NCI-H2196 (cell line): ENCODE data around the gene SNX21.
"Not testable (repeated sequence)": the region's sequence is repeated elsewhere in the genome, so short reads cannot be mapped to it uniquely, and the experiment has no call there.

ENCODE experiments used
- DNase-seq: peaks from one replicate; lab custom pipeline; 2025; ENCODE audit not compliant: unreplicated experiment; lab: John Stamatoyannopoulos, UW

Gene SNX21

GRCh38 chr20:45822857-45823256 is 10.7 kb upstream of the SNX21 start:
- no peak for DNase-seq

GRCh38 chr20:45823949-45824835 is 9.4 kb upstream of the SNX21 start:
- no peak for DNase-seq

- DNase-seq: no peak
Measured at GRCh38 chr20:45826381-45827019, 7.1 kb upstream of the SNX21 start.

- DNase-seq: no peak
Measured at GRCh38 chr20:45827030-45827652, 6.5 kb upstream of the SNX21 start, which contains the start of gene TNNC2. Gene TNNC2 (minus strand): TSS chr20:45827312. CDS start chr20:45827248, 64 bp downstream.

- no peak for DNase-seq
Measured at GRCh38 chr20:45827712-45828111, 5.9 kb upstream of the SNX21 start.

GRCh38 chr20:45828589-45828988 is 5.0 kb upstream of the SNX21 start:
- no peak for DNase-seq

GRCh38 chr20:45829673-45830106 is 3.9 kb upstream of the SNX21 start:
- not testable (repeated sequence) for DNase-seq

GRCh38 chr20:45832619-45833018 is 980 bp upstream of the SNX21 start:
- DNase-seq: no peak

GRCh38 chr20:45833883-45834796 is 541 bp downstream of the SNX21 start:
- peak; percentile 55 for DNase-seq

- no peak for DNase-seq
Measured at GRCh38 chr20:45834797-45835161, 1.2 kb downstream of the SNX21 start.

GRCh38 chr20:45835329-45835765 is 1.7 kb downstream of the SNX21 start:
- DNase-seq: no peak

GRCh38 chr20:45835825-45836224 is 2.2 kb downstream of the SNX21 start:
- no peak for DNase-seq

GRCh38 chr20:45836841-45837240 is 3.2 kb downstream of the SNX21 start:
- no peak for DNase-seq

- no peak for DNase-seq
Measured at GRCh38 chr20:45840700-45841198, 7.2 kb downstream of the SNX21 start.

GRCh38 chr20:45841407-45842129 is 8.0 kb downstream of the SNX21 start:
- DNase-seq: no peak

GRCh38 chr20:45842169-45842812 is 8.7 kb downstream of the SNX21 start:
- no peak for DNase-seq

- no peak for DNase-seq
Measured at GRCh38 chr20:45843506-45843905, 9.9 kb downstream of the SNX21 start.

GRCh38 chr20:45845452-45845851 is 11.9 kb downstream of the SNX21 start:
- no peak for DNase-seq

GRCh38 chr20:45848421-45848820 is 14.8 kb downstream of the SNX21 start:
- no peak for DNase-seq
